Osteocyte (in vitro differentiated cells): Measurements from ENCODE around the gene GNAZ. TPM values are rescaled to one million over a fixed set of nuclear protein-coding genes. Genes with fewer than 3 reads are reported as not detected.

Experiments used
- DNase-seq: peaks from one replicate; pipeline ENCODE4 v3.0.0; 2021; ENCODE audit warnings: mixed read lengths; ENCODE audit not compliant: unreplicated experiment; ENCODE audit errors: extremely low spot score
- H3K27ac Mint-ChIP-seq: one replicate; pipeline ENCODE4 v1.8.0; 2021; ENCODE audit warnings: mild to moderate bottlenecking, mixed read lengths; ENCODE audit not compliant: unreplicated experiment
- H3K27me3 Mint-ChIP-seq: one replicate; pipeline ENCODE4 v1.8.0; 2021; ENCODE audit warnings: mixed read lengths; ENCODE audit not compliant: unreplicated experiment
- H3K36me3 Mint-ChIP-seq: one replicate; pipeline ENCODE4 v1.8.0; 2021; ENCODE audit warnings: mixed read lengths; ENCODE audit not compliant: unreplicated experiment
- H3K4me1 Mint-ChIP-seq: one replicate; pipeline ENCODE4 v1.8.0; 2021; ENCODE audit warnings: mixed read lengths; ENCODE audit not compliant: unreplicated experiment
- H3K4me3 Mint-ChIP-seq: one replicate; pipeline ENCODE4 v1.8.0; 2021; ENCODE audit warnings: mild to moderate bottlenecking, moderate library complexity, mixed read lengths; ENCODE audit not compliant: unreplicated experiment
- H3K9me3 Mint-ChIP-seq: one replicate; pipeline ENCODE4 v1.8.0; 2021; ENCODE audit warnings: mixed read lengths; ENCODE audit not compliant: unreplicated experiment
- CTCF ChIP-seq: fragments of 200-600 bp; sonication (generic); IDR thresholded peaks from 2 replicates; pipeline ENCODE4 v1.5.0; 2021; ENCODE audit warnings: antibody characterized with exemption, mild to moderate bottlenecking, moderate library complexity
- total RNA-seq: library from RNA; stranded (reverse); gene quantifications from 2 replicates; pipeline ENCODE4 v1.2.1, GENCODE V29; 2021

GNAZ gene
- total RNA-seq, 1 donor from 2014 or later, result 2.9 TPM

GRCh38 chr22:23107487-23108248, 37.3 kb downstream of the GNAZ start:
- Mint-ChIP-seq H3K36me3 (no peaks in the 10 kb centered on the region), H3K4me1 (peaks cover 4% of the 10 kb centered on the region), H3K9me3 (no peaks in the 10 kb centered on the region), H3K27ac (no peak overlapping the region), H3K27me3 (no peaks in the 10 kb centered on the region), H3K4me3 (no peak overlapping the region)
- TF ChIP-seq CTCF, result no peak
- DNase-seq, result no peak

- Mint-ChIP-seq H3K27ac (no peak overlapping the region), H3K4me1 (peaks cover 9% of the 10 kb centered on the region), H3K36me3 (no peaks in the 10 kb centered on the region), H3K27me3 (no peaks in the 10 kb centered on the region), H3K9me3 (no peaks in the 10 kb centered on the region), H3K4me3 (no peak overlapping the region)
- no peak for TF ChIP-seq CTCF
- DNase-seq, result no peak
These were observed 38.1 kb downstream of the GNAZ start for GRCh38 chr22:23108249-23109078.

GRCh38 chr22:23109079-23109347, 38.7 kb downstream of the GNAZ start:
- H3K4me1 Mint-ChIP-seq, result peaks cover 9% of the 10 kb centered on the region
- H3K9me3 Mint-ChIP-seq, result no peaks in the 10 kb centered on the region
- H3K27ac Mint-ChIP-seq, result no peak overlapping the region
- no peaks in the 10 kb centered on the region for H3K36me3 Mint-ChIP-seq
- H3K27me3 Mint-ChIP-seq, result no peaks in the 10 kb centered on the region
- no peak for DNase-seq
- no peak for TF ChIP-seq CTCF
- H3K4me3 Mint-ChIP-seq, result no peak overlapping the region

- Mint-ChIP-seq H3K36me3 (no peaks in the 10 kb centered on the region), H3K4me1 (peaks cover 9% of the 10 kb centered on the region), H3K9me3 (no peaks in the 10 kb centered on the region), H3K27ac (no peak overlapping the region), H3K4me3 (no peak overlapping the region), H3K27me3 (no peaks in the 10 kb centered on the region)
- DNase-seq, result no peak
- TF ChIP-seq CTCF, result no peak
These were observed 39.2 kb downstream of the GNAZ start for GRCh38 chr22:23109441-23109978.
